ENCODE data around the gene CORO1C.

DNA sequence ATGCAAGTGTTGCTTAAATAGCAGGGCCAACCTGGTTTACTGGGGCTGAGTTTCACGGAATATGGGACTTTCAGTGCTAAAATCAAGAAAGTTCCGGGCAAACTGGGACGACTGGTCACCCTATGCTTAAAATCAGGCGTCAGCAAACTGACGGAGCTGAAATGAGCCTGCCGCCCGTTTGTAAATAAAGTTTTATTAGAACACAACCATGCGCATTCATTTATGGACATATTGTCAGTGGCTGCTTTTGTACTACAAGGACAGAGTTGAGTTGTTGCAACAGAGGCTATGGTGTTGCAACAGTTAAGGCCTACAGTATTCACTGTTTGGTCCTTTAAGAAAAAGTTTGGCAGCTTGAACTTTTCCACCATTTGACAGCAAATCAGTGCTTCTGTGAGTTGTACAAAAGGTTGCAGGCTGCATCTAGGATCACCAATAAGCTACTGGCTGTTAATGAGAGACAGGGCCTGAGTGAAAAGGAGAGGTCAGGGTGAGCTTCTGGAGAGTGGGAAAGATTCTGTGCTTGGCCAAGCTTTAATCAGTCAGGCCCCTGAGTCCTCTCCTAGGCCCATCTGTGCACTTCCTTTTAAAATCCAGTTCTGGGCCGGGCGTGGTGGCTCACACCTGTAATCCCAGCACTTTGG is 111.0 kb downstream of the CORO1C start:
- TF ChIP-seq, protein P1, sequence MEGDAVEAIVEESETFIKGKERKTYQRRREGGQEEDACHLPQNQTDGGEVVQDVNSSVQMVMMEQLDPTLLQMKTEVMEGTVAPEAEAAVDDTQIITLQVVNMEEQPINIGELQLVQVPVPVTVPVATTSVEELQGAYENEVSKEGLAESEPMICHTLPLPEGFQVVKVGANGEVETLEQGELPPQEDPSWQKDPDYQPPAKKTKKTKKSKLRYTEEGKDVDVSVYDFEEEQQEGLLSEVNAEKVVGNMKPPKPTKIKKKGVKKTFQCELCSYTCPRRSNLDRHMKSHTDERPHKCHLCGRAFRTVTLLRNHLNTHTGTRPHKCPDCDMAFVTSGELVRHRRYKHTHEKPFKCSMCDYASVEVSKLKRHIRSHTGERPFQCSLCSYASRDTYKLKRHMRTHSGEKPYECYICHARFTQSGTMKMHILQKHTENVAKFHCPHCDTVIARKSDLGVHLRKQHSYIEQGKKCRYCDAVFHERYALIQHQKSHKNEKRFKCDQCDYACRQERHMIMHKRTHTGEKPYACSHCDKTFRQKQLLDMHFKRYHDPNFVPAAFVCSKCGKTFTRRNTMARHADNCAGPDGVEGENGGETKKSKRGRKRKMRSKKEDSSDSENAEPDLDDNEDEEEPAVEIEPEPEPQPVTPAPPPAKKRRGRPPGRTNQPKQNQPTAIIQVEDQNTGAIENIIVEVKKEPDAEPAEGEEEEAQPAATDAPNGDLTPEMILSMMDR (IDR thresholded peaks at IDR 0.05): no peak
- TF ChIP-seq POLR2A (IDR thresholded peaks at IDR 0.05; ENCODE audit: low read depth) (no peak), EP300 (IDR thresholded peaks at IDR 0.05) (no peak), POLR2AphosphoS5 (IDR thresholded peaks at IDR 0.05) (no peak)
